Upper lobe of left lung (tissue), 6 donors: ENCODE results near the gene AVEN. TPM values are rescaled to one million over a fixed set of nuclear protein-coding genes. Genes with fewer than 3 reads are reported as not detected.

Experiments
- ATAC-seq, 2 donors: fragments of 200-7000 bp; cut with Tn5 transposase; one replicate each; pipeline ENCODE4 v1.9.1; 2022; ENCODE audit warnings: mild to moderate bottlenecking in 2 of 2, moderate library complexity in 2 of 2; ENCODE audit not compliant: low FRiP score in 2 of 2
- DNase-seq, 2 donors: peaks; one replicate each; pipeline ENCODE4 v3.0.0-alpha.2; 2019 to 2020
- H3K27ac ChIP-seq, 4 donors: fragments of 200-600 bp; sonication (generic); one replicate each; pipeline ENCODE4 v1.5.1; 2016 to 2019
- H3K27me3 ChIP-seq, 4 donors: fragments of 200-600 bp; sonication (generic); one replicate each; pipeline ENCODE4 v1.5.1; 2017 to 2019
- H3K36me3 ChIP-seq, 4 donors: fragments of 200-600 bp; sonication (generic); one replicate each; pipeline ENCODE4 v1.5.1; 2016 to 2019
- H3K4me1 ChIP-seq, 4 donors: fragments of 200-600 bp; sonication (generic); one replicate each; pipeline ENCODE4 v1.5.1; 2018 to 2019
- H3K4me3 ChIP-seq, 4 donors: fragments of 200-600 bp; sonication (generic); one replicate each; pipeline ENCODE4 v1.5.1; 2017 to 2019; ENCODE audit warnings: mild to moderate bottlenecking in 2 of 4, moderate library complexity in 1 of 4
- H3K9me3 ChIP-seq, 4 donors: fragments of 200-600 bp; sonication (generic); one replicate each; pipeline ENCODE4 v1.5.1; 2018 to 2019
- CTCF ChIP-seq, 6 experiments: fragments of 450-650 bp in 4 of 6; fragments of 200-600 bp in 2 of 6; sonication (generic) in 2 of 6; IDR thresholded peaks; one replicate each; pipeline ENCODE4 v1.5.1; 2016 to 2019; ENCODE audit warnings: antibody characterized with exemption in 6 of 6
- EP300 ChIP-seq, 4 donors: sonication (generic); formaldehyde crosslinking; IDR thresholded peaks; one replicate each; pipeline ENCODE4 v1.5.1; 2017; ENCODE audit warnings: antibody characterized with exemption in 4 of 4, control low read depth in 2 of 4
- POLR2A ChIP-seq, 4 donors: fragments of 450-650 bp; IDR thresholded peaks; one replicate each; pipeline ENCODE4 v1.5.1; 2016 to 2017; ENCODE audit warnings: antibody characterized with exemption in 4 of 4, mild to moderate bottlenecking in 2 of 4
- POLR2AphosphoS5 ChIP-seq, 2 donors: sonication (generic); formaldehyde crosslinking; IDR thresholded peaks; one replicate each; pipeline ENCODE4 v1.5.1; 2017; ENCODE audit warnings: antibody characterized with exemption in 2 of 2
- WGBS, 2 donors: methylation state at CpG; one replicate each; pipeline ENCODE4 v1.1.5; 2017 to 2018; 5-methylcytosine and 5-hydroxymethylcytosine counted together
- total RNA-seq, 6 donors: library from RNA; depleted of rRNA in 4 of 6; stranded (reverse); fragments of >200 nt in 4 of 6; gene quantifications; one replicate each; pipeline versions ENCODE4 v1.1.0 to v1.2.1, GENCODE V29; 2016 to 2021
- donor health status: DM: no; HTN: no; CAD: no; lungs with moderate emphysema.
- donor health status: DM: no; HTN: yes; CAD: no; lungs with severe emphysema.

AVEN gene
- total RNA-seq, 6 donors from 2014 or later: 6.9 to 38.8 (median 9.9) TPM

GRCh38 chr15:34059946-34060345 is 20.9 kb upstream of the AVEN start:
- ATAC-seq (no peak), DNase-seq (no peak)
- Histone ChIP-seq H3K27me3 (no peaks in the 10 kb centered on the region), H3K27ac (no peak overlapping the region), H3K4me3 (no peak overlapping the region), H3K4me1 (peaks cover 0 to 7% (median 3%) of the 10 kb centered on the region in 4 donors), H3K36me3 (no peaks in the 10 kb centered on the region), H3K9me3 (no peaks in the 10 kb centered on the region)
- 56 to 69% methylated on average over 3 of the region's 3 CpGs for WGBS, 2 donors
- TF ChIP-seq POLR2A (IDR thresholded peaks at IDR 0.05): no peak
- no peak for TF ChIP-seq CTCF (IDR thresholded peaks at IDR 0.05)
- TF ChIP-seq POLR2AphosphoS5 (IDR thresholded peaks at IDR 0.05): no peak
- TF ChIP-seq EP300 (IDR thresholded peaks at IDR 0.05): no peak

GRCh38 chr15:34059476-34059875 is 20.5 kb upstream of the AVEN start:
- no peak for TF ChIP-seq EP300 (IDR thresholded peaks at IDR 0.05)
- no peak for TF ChIP-seq POLR2AphosphoS5 (IDR thresholded peaks at IDR 0.05)
- no peak for TF ChIP-seq CTCF (IDR thresholded peaks at IDR 0.05)
- TF ChIP-seq POLR2A (IDR thresholded peaks at IDR 0.05): no peak
- Histone ChIP-seq H3K9me3 (no peaks in the 10 kb centered on the region), H3K36me3 (no peaks in the 10 kb centered on the region), H3K4me3 (no peak overlapping the region), H3K27me3 (no peaks in the 10 kb centered on the region), H3K27ac (no peak overlapping the region), H3K4me1 (peaks cover 0 to 7% (median 3%) of the 10 kb centered on the region in 4 donors)
- WGBS, 2 donors: 40 to 47% methylated on average over 2 of the region's 2 CpGs
- ATAC-seq: no peak
- no peak for DNase-seq

GRCh38 chr15:34056911-34057310 is 17.9 kb upstream of the AVEN start:
- Histone ChIP-seq H3K27me3 (no peaks in the 10 kb centered on the region), H3K4me3 (no peak overlapping the region), H3K36me3 (no peaks in the 10 kb centered on the region), H3K4me1 (peaks cover 0 to 5% (median 2%) of the 10 kb centered on the region in 4 donors), H3K9me3 (no peaks in the 10 kb centered on the region), H3K27ac (no peak overlapping the region)
- no peak for ATAC-seq
- no peak for DNase-seq
- TF ChIP-seq POLR2AphosphoS5 (IDR thresholded peaks at IDR 0.05) (no peak), EP300 (IDR thresholded peaks at IDR 0.05) (no peak), POLR2A (IDR thresholded peaks at IDR 0.05) (no peak), CTCF (IDR thresholded peaks at IDR 0.05) (no peak)
- 77 to 87% methylated on average over 5 of the region's 5 CpGs for WGBS, 2 donors

- H3K36me3 ChIP-seq: no peaks in the 10 kb centered on the region
- ATAC-seq (peak in 1 of 2 donors; percentile 91), DNase-seq (no peak)
- WGBS, 2 donors: 75 to 77% methylated on average over 3 of the region's 3 CpGs
- H3K27me3 ChIP-seq: no peaks in the 10 kb centered on the region
- H3K4me3 ChIP-seq: no peak overlapping the region
- H3K9me3 ChIP-seq: peaks cover 0 to under 1% (median 0%) of the 10 kb centered on the region in 4 donors
- TF ChIP-seq CTCF (IDR thresholded peaks at IDR 0.05): no peak
- no peak for TF ChIP-seq POLR2A (IDR thresholded peaks at IDR 0.05)
- no peak for TF ChIP-seq EP300 (IDR thresholded peaks at IDR 0.05)
- no peak for TF ChIP-seq POLR2AphosphoS5 (IDR thresholded peaks at IDR 0.05)
- no peaks in the 10 kb centered on the region for H3K4me1 ChIP-seq
- no peak overlapping the region for H3K27ac ChIP-seq
Observed at GRCh38 chr15:34055868-34056595, 17.0 kb upstream of the AVEN start.
